Lower leg skin (tissue), 4 donors: ENCODE results near the gene ZP1. TPM values are rescaled to one million over a fixed set of nuclear protein-coding genes. Genes with fewer than 3 reads are reported as not detected.

Experiments used
- DNase-seq, 2 donors: peaks; one replicate each; pipeline ENCODE4 v3.0.0-alpha.2; 2019; ENCODE audit warnings: low spot score in 2 of 2
- H3K4me3 ChIP-seq: fragments of 200-600 bp; sonication (generic); 2 replicates; pipeline ENCODE4 v1.5.1; 2017; ENCODE audit warnings: mild to moderate bottlenecking, low read depth; ENCODE audit not compliant: poor library complexity, severe bottlenecking
- CTCF ChIP-seq, 3 donors: fragments of 450-650 bp; IDR thresholded peaks; one replicate each; pipeline ENCODE4 v1.5.1; 2016; ENCODE audit warnings: antibody characterized with exemption in 3 of 3, mild to moderate bottlenecking in 3 of 3, moderate library complexity in 2 of 3
- POLR2A ChIP-seq, 2 donors: fragments of 450-650 bp; IDR thresholded peaks; one replicate each; pipeline ENCODE4 v1.6.1; 2016 to 2017; ENCODE audit warnings: antibody characterized with exemption in 2 of 2, mild to moderate bottlenecking in 1 of 2, moderate library complexity in 1 of 2
- WGBS, 2 donors: methylation state at CpG; one replicate each; pipeline ENCODE4 v1.1.5; 2018; 5-methylcytosine and 5-hydroxymethylcytosine counted together
- intact Hi-C: fragments of 100-400 bp; cut with DNase I; formaldehyde crosslinking; loops from one replicate; pipeline ENCODE4 v1.15.0; 2023; ENCODE audit warnings: low total_unique reads
- total RNA-seq, 4 donors: library from RNA; depleted of rRNA; stranded (reverse); fragments of >200 nt; gene quantifications; one replicate each; pipeline ENCODE4 v1.1.0, GENCODE V29; 2016

The ZP1 gene
- total RNA-seq, 4 donors from 2014 or later, result 0.25 to 0.26 TPM; not detected in 2

DNA sequence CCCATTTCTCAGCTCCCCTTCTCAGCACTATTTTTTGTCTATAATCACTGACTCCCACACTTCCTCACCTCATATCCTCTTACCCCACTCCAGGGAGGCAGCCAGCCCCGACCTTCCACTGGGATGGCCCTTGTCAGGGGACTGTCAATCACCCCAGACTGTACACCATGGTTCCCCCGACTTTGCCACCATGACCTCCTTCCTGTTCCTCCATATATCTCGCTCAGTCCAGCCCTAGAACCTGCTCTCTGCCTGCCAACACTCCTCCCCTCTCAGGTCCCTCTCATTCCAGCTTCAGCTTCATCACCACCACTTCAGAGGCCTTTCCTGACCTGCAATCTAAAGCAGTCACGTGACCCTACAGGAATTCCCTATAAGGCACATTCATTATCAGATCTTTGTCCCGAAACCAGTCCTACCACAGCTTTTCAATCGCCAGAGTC is 22.5 kb downstream of the ZP1 start:
- intact Hi-C loops, result no loop called here
- no peak overlapping the region for H3K4me3 ChIP-seq
- no peak for TF ChIP-seq CTCF (IDR thresholded peaks at IDR 0.05)
- TF ChIP-seq POLR2A (IDR thresholded peaks at IDR 0.05), result no peak
- peak in 1 of 2 donors; percentile 67 for DNase-seq
- WGBS, 2 donors, result 59 to 63% methylated on average over 6 of the region's 6 CpGs

DNA sequence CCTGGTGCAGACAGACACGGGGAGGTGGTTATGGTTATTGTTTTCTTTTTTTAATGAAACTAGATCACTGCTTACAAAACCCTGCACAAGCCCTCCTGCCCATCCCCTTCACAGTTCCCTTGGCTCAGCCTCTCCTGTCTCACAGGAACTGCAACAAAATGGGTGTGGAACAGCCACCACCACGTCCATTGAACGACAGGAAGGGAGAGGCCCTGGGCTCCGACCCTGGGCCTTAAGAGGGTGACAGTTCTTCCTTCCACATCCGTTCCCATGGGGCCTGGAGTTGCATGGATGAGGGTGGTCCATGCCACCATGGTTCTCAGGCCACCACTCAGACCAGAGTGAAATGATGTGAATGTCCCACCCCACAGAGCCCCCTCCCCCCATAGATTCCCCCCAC is 23.4 kb downstream of the ZP1 start:
- intact Hi-C loops, result no loop called here
- 48 to 62% methylated on average over 5 of the region's 5 CpGs for WGBS, 2 donors
- TF ChIP-seq CTCF (IDR thresholded peaks at IDR 0.05) (no peak), POLR2A (IDR thresholded peaks at IDR 0.05) (no peak)
- DNase-seq, result peak in 1 of 2 donors; percentile 63
- H3K4me3 ChIP-seq, result no peak overlapping the region

GRCh38 chr11:60891103-60891741 is 23.9 kb downstream of the ZP1 start:
- DNase-seq, result peak in 1 of 2 donors; percentile 78
- no peak overlapping the region for H3K4me3 ChIP-seq
- intact Hi-C loops, result no loop called here
- TF ChIP-seq CTCF (IDR thresholded peaks at IDR 0.05), result no peak
- TF ChIP-seq POLR2A (IDR thresholded peaks at IDR 0.05), result no peak
- 86 to 94% methylated on average over 7 of the region's 7 CpGs for WGBS, 2 donors

DNA sequence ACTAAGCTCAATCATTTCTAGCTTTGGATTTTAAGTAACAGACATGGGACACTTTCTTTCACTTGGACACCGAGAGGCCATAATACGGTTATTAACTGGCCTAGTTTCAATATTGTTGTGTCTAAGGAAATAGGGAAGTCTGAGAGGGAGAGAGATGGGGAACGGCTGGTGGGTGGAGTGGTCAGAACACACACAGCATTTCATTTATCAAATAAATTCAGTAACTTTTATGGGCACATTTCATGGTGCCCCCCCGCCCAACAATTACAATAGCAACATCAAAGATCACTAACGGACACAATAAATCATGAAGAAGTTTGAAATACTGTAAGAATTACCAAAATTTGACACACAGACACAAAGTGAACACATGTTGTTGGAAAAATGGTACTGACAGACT is 28.3 kb downstream of the ZP1 start:
- DNase-seq, result no peak
- no peak overlapping the region for H3K4me3 ChIP-seq
- TF ChIP-seq CTCF (IDR thresholded peaks at IDR 0.05), result no peak
- no peak for TF ChIP-seq POLR2A (IDR thresholded peaks at IDR 0.05)
- 75 to 81% methylated on average over 5 of the region's 5 CpGs for WGBS, 2 donors
- intact Hi-C loops, result no loop called here

GRCh38 chr11:60897496-60897895 is 30.2 kb downstream of the ZP1 start:
- WGBS, 2 donors, result 90 to 91% methylated on average over 4 of the region's 4 CpGs
- intact Hi-C loops, result no loop called here

More at GRCh38 chr11:60897496-60897895, 30.2 kb downstream of the ZP1 start:
- no peak overlapping the region for H3K4me3 ChIP-seq
- no peak for DNase-seq
- no peak for TF ChIP-seq CTCF (IDR thresholded peaks at IDR 0.05)
- TF ChIP-seq POLR2A (IDR thresholded peaks at IDR 0.05), result no peak
